Esophagus squamous epithelium (tissue), 5 donors: ENCODE data around the gene REPIN1. TPM values are rescaled to one million over a fixed set of nuclear protein-coding genes. Genes with fewer than 3 reads are reported as not detected.

ENCODE experiments used
- DNase-seq: peaks from one replicate; lab custom pipeline; 2025; lab: John Stamatoyannopoulos, UW
- H3K27ac ChIP-seq, 4 donors: fragments of 200-600 bp; sonication (generic); one replicate each; pipeline ENCODE4 v1.5.1; 2016 to 2019; ENCODE audit warnings: mild to moderate bottlenecking in 1 of 4
- H3K27me3 ChIP-seq, 4 donors: fragments of 200-600 bp; sonication (generic); 1 replicate in 3 of 4; 2 replicates in 1 of 4; pipeline versions ENCODE4 v1.5.1 to v1.6.0; 2017 to 2021; ENCODE audit warnings: antibody characterized with exemption in 1 of 4
- H3K36me3 ChIP-seq, 3 donors: fragments of 200-600 bp; sonication (generic); one replicate each; pipeline ENCODE4 v1.5.1; 2016 to 2019
- H3K4me1 ChIP-seq, 3 donors: fragments of 200-600 bp; sonication (generic); one replicate each; pipeline ENCODE4 v1.5.1; 2017 to 2019
- H3K4me3 ChIP-seq, 4 donors: fragments of 200-600 bp; sonication (generic); 1 replicate in 3 of 4; 2 replicates in 1 of 4; pipeline ENCODE4 v1.5.1; 2016 to 2019; ENCODE audit warnings: mild to moderate bottlenecking in 2 of 4, moderate library complexity in 1 of 4
- H3K9me3 ChIP-seq, 3 donors: fragments of 200-600 bp; sonication (generic); one replicate each; pipeline ENCODE4 v1.5.1; 2016 to 2019
- CTCF ChIP-seq, 6 experiments: fragments of 450-650 bp in 4 of 6; fragments of 200-600 bp in 2 of 6; sonication (generic) in 2 of 6; IDR thresholded peaks; one replicate each; pipeline ENCODE4 v1.5.1; 2016 to 2019; ENCODE audit warnings: antibody characterized with exemption in 6 of 6, mild to moderate bottlenecking in 4 of 6, moderate library complexity in 4 of 6
- POLR2A ChIP-seq, 4 donors: fragments of 450-650 bp; IDR thresholded peaks; one replicate each; pipeline ENCODE4 v1.6.1; 2017; ENCODE audit warnings: antibody characterized with exemption in 4 of 4, mild to moderate bottlenecking in 4 of 4, moderate library complexity in 3 of 4
- WGBS, 2 donors: methylation state at CpG; one replicate each; pipeline ENCODE4 v1.1.5; 2018; 5-methylcytosine and 5-hydroxymethylcytosine counted together
- intact Hi-C: fragments of 100-400 bp; cut with DNase I; formaldehyde crosslinking; loops from one replicate; pipeline ENCODE4 v1.15.0; 2022
- total RNA-seq, 4 donors: library from RNA; depleted of rRNA; stranded (reverse); fragments of >200 nt; gene quantifications; one replicate each; pipeline ENCODE4 v1.1.0, GENCODE V29; 2016
- donor health status: DM: yes; HTN: yes; CAD: no.

The REPIN1 gene
- total RNA-seq, 4 donors from 2014 or later, result 42.8 to 75.7 (median 63.2) TPM

- WGBS, 2 donors, result 2 to 4% methylated on average over 22 to 23 of the region's 32 CpGs
- peak overlapping the region; percentile 79 to 96 (median 86) for H3K4me3 ChIP-seq
- TF ChIP-seq POLR2A (IDR thresholded peaks at IDR 0.05), result no peak
- TF ChIP-seq CTCF (IDR thresholded peaks at IDR 0.05), result no peak
- H3K9me3 ChIP-seq, result no peaks in the 10 kb centered on the region
- intact Hi-C loops, result no loop called here
- peak overlapping the region; percentile 89 to 95 (median 91) for H3K27ac ChIP-seq
- no peaks in the 10 kb centered on the region for H3K27me3 ChIP-seq
- peaks cover 26 to 74% (median 28%) of the 10 kb centered on the region in 3 donors for H3K4me1 ChIP-seq
- DNase-seq, result no peak
- H3K36me3 ChIP-seq, result peaks cover 0 to 15% (median 4%) of the 10 kb centered on the region in 3 donors
Observed at GRCh38 chr7:150378115-150378852, 9.7 kb downstream of the REPIN1 start.

GRCh38 chr7:150378853-150379440 lies 10.3 kb downstream of the REPIN1 start, which contains the start of gene ZNF775:
Gene ZNF775 (plus strand): TSS chr7:150379330. CDS start chr7:150388471, 9,141 bp downstream.
- intact Hi-C loops, result no loop called here
- Histone ChIP-seq H3K4me1 (peaks cover 22 to 71% (median 23%) of the 10 kb centered on the region in 3 donors), H3K9me3 (no peaks in the 10 kb centered on the region), H3K4me3 (peak within 1 kb of the TSS; percentile 79 to 96 (median 86)), H3K27me3 (no peaks in the 10 kb centered on the region), H3K27ac (peak within 1 kb of the TSS; percentile 89 to 95 (median 91)), H3K36me3 (peaks cover 0 to 8% (median 4%) of the 10 kb centered on the region in 3 donors)
- TF ChIP-seq CTCF (IDR thresholded peaks at IDR 0.05) (peak in 1 of 6 experiments; percentile 7), POLR2A (IDR thresholded peaks at IDR 0.05) (peak in 2 of 4 donors; percentile 79 to 89)
- peak; percentile 78 for DNase-seq
- WGBS, 2 donors, result 0% methylated on average over 3 of the region's 60 CpGs; no CpG with 5 or more reads in 1 of the 2 donors

DNA sequence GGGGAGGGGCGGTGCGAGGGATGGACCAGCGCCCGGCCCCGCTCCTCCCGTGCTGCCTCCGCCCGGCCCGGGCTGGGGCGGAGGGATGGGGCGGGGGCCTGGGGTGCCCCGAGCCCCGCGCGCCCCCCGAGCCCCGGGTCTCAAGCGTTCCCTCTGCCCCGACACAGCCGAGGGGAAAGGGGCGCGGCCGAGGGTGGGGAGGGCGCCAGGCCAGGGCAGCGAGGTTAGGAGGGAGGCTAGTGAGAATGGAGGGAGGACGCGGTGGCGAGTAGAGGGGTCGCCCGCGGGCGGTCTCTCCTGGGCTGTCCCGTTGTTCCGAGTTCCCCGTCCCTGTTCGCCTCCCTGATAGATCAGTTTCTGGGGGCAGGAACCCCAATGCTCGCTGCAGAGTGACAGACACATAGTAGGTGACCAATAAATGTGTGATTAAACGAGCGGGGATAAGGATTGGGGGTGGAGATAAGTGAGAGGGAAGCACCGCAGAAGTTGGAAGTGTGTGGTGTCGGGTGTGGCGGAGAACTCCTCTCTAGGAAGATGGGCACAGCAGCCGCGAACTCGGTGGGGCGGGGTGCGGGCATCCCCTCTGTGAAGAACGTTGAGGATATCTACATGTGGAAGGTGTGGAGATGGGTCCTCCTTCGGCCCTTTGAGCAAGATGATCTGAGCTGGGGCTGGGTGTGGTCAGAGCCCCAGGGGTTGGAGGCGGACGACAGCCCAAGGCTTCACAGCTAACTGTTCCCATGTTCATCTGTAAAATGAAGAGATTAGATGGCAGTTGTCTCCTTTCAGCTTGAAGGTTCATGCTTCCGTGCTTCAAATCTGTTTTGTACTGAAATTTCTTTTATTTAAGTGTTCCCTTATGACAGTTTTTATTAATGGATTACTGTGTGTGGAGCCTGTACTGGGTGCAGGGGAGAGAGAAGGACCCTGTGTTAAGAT lies 11.1 kb downstream of the REPIN1 start:
- whole genome bisulfite sequencing, 2 donors, result 2% methylated on average over 28 to 32 of the region's 52 CpGs
- intact Hi-C loops, result no loop called here
- DNase-seq, result no peak
- Histone ChIP-seq H3K4me1 (peaks cover 18 to 75% (median 19%) of the 10 kb centered on the region in 3 donors), H3K4me3 (peak overlapping the region; percentile 79 to 96 (median 86)), H3K9me3 (no peaks in the 10 kb centered on the region), H3K36me3 (peaks cover 0 to under 1% (median 0%) of the 10 kb centered on the region in 3 donors), H3K27ac (peak overlapping the region; percentile 89 to 95 (median 91)), H3K27me3 (no peaks in the 10 kb centered on the region)
- no peak for TF ChIP-seq CTCF (IDR thresholded peaks at IDR 0.05)
- TF ChIP-seq POLR2A (IDR thresholded peaks at IDR 0.05), result no peak

DNA sequence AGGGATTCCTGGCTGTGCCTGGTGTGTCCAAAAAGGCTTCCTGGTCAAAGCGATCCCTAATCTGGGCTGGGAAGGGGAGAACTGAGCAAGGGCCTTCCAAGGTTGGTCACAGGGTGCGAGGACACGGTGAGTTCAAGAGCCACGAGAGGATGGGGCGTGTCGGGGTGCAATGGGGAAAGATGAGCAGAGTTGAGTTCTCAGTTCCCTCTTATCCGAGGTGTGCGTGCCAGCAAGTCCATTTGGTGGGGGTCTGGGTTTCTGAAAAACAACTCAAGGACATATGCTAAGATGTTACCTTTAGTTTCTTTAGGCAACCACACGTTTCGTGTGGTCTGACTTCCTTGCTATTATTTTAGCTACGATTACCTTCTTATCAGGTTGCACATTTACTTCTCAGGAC lies 11.8 kb downstream of the REPIN1 start:
- TF ChIP-seq CTCF (IDR thresholded peaks at IDR 0.05), result no peak
- TF ChIP-seq POLR2A (IDR thresholded peaks at IDR 0.05), result no peak
- H3K4me1 ChIP-seq, result peaks cover 18 to 75% (median 19%) of the 10 kb centered on the region in 3 donors
- no peaks in the 10 kb centered on the region for H3K27me3 ChIP-seq
- H3K4me3 ChIP-seq, result peak overlapping the region in 1 of 4 donors; percentile 96
- WGBS, 2 donors, result 46 to 62% methylated on average over 10 of the region's 11 CpGs
- H3K27ac ChIP-seq, result peak overlapping the region in 1 of 4 donors; percentile 90
- intact Hi-C loops, result no loop called here
- DNase-seq, result no peak
- no peaks in the 10 kb centered on the region for H3K36me3 ChIP-seq
- H3K9me3 ChIP-seq, result no peaks in the 10 kb centered on the region
